Measurements from ENCODE around the gene IL6ST. TPM values are rescaled to one million over a fixed set of nuclear protein-coding genes. Genes with fewer than 3 reads are reported as not detected.

IL6ST gene
- total and polyA plus RNA-seq, 12 donors, result 39.0 to 659 (median 292) TPM

- no peaks in the 10 kb centered on the region for H3K4me1 ChIP-seq (replicated peaks in 1 of 2)
- DNase-seq, result no peak
- intact Hi-C loops (cut with DNase I), result no loop called here
- H3K4me3 ChIP-seq, result no peak overlapping the region
- no peaks in the 10 kb centered on the region for H3K27me3 ChIP-seq
- H3K27ac ChIP-seq, result no peak overlapping the region
- no peaks in the 10 kb centered on the region for H3K9me3 ChIP-seq (replicated peaks in 1 of 3)
- TF ChIP-seq CTCF (IDR thresholded peaks at IDR 0.05) (no peak), POLR2A (IDR thresholded peaks at IDR 0.05) (no peak)
- no peaks in the 10 kb centered on the region for H3K36me3 ChIP-seq (replicated peaks in 1 of 2)
- 49 to 75% (median 70%) methylated on average over 8 of the region's 8 CpGs for WGBS, 4 donors
Observed at GRCh38 chr5:55897206-55897894, 97.4 kb downstream of the IL6ST start.

- no peak for DNase-seq
- intact Hi-C loops (cut with DNase I), result no loop called here
- no peaks in the 10 kb centered on the region for H3K4me1 ChIP-seq (replicated peaks in 1 of 2)
- WGBS, 4 donors, result 57 to 88% (median 80%) methylated on average over 2 of the region's 2 CpGs; no CpG with 5 or more reads in 1 of the 4 donors
- H3K27me3 ChIP-seq, result no peaks in the 10 kb centered on the region
- H3K4me3 ChIP-seq, result no peak overlapping the region
- TF ChIP-seq CTCF (IDR thresholded peaks at IDR 0.05) (no peak), POLR2A (IDR thresholded peaks at IDR 0.05) (no peak)
- no peaks in the 10 kb centered on the region for H3K36me3 ChIP-seq (replicated peaks in 1 of 2)
- no peak overlapping the region for H3K27ac ChIP-seq
- no peaks in the 10 kb centered on the region for H3K9me3 ChIP-seq (replicated peaks in 1 of 3)
Observed at GRCh38 chr5:55896663-55897062, 98.1 kb downstream of the IL6ST start.

- Histone ChIP-seq H3K27ac (no peak overlapping the region), H3K36me3 (replicated peaks in 1 of 2) (no peaks in the 10 kb centered on the region), H3K4me1 (replicated peaks in 1 of 2) (no peaks in the 10 kb centered on the region), H3K4me3 (no peak overlapping the region), H3K27me3 (no peaks in the 10 kb centered on the region), H3K9me3 (replicated peaks in 1 of 3) (no peaks in the 10 kb centered on the region)
- intact Hi-C loops (cut with DNase I), result no loop called here
- no peak for TF ChIP-seq CTCF (IDR thresholded peaks at IDR 0.05)
- TF ChIP-seq POLR2A (IDR thresholded peaks at IDR 0.05), result no peak
- no peak for DNase-seq
- WGBS, 4 donors, result 96 to 98% (median 97%) methylated on average over 2 of the region's 2 CpGs
Observed at GRCh38 chr5:55896238-55896637, 98.5 kb downstream of the IL6ST start.

GRCh38 chr5:55895346-55895745 lies 99.4 kb downstream of the IL6ST start:
- intact Hi-C loops (cut with DNase I), result no loop called here

More at GRCh38 chr5:55895346-55895745, 99.4 kb downstream of the IL6ST start:
- Histone ChIP-seq H3K4me1 (replicated peaks in 1 of 2) (no peaks in the 10 kb centered on the region), H3K9me3 (replicated peaks in 1 of 3) (no peaks in the 10 kb centered on the region), H3K36me3 (replicated peaks in 1 of 2) (no peaks in the 10 kb centered on the region), H3K27ac (no peak overlapping the region), H3K4me3 (no peak overlapping the region), H3K27me3 (no peaks in the 10 kb centered on the region)
- 87 to 94% (median 90%) methylated on average over 3 of the region's 3 CpGs for WGBS, 4 donors
- TF ChIP-seq CTCF (IDR thresholded peaks at IDR 0.05) (no peak), POLR2A (IDR thresholded peaks at IDR 0.05) (no peak)
- no peak for DNase-seq

Data from adrenal gland (tissue), 12 donors.